HepG2 (cell line): ENCODE measurements around the gene IFNLR1. TPM values are rescaled to one million over a fixed set of nuclear protein-coding genes. Genes with fewer than 3 reads are reported as not detected.

Experiments
- ATAC-seq: fragments of 200-7000 bp; cut with Tn5 transposase; 3 replicates; pipeline ENCODE4 v1.9.1; 2020; ENCODE audit warnings: mild to moderate bottlenecking, moderate library complexity
- BruUV-seq: library from RNA; stranded (reverse); fragments of 400-500 nt; replicated peaks from 2 replicates; lab custom pipeline; 2021; lab: Mats Ljungman, UMichigan
- CTCF ChIA-PET: fragments of 300-600 bp; formaldehyde crosslinking; extraction: SDS; loops from one replicate; lab custom pipeline; 2021; ENCODE audit warnings: low total read pairs, inconsistent platforms, low intra/inter-chr PET ratio; lab: Yijun Ruan, JAX
- POLR2A ChIA-PET: fragments of 350-600 bp; sonication (Branson Sonifier 250); formaldehyde crosslinking; loops from one replicate; lab custom pipeline; 2020; ENCODE audit warnings: antibody characterized with exemption, inconsistent platforms; lab: Yijun Ruan, JAX
- DNase-seq: peaks from one replicate; pipeline ENCODE4 v3.0.0-alpha.2; 2015; ENCODE audit warnings: low spot score
- FAIRE-seq: peaks from 3 replicates; lab custom pipeline; 2011; peaks lifted over from hg19 to GRCh38; lab: Jason Lieb, UNC
- H2AFZ ChIP-seq: one replicate; pipeline ENCODE4 v1.6.1; 2011; ENCODE audit warnings: low read length, inconsistent platforms
- H3K27ac ChIP-seq: fragments of 300-600 bp; 3 replicates; pipeline ENCODE4 v1.8.0; 2011; ENCODE audit warnings: mixed run types, mild to moderate bottlenecking, mixed read lengths, low read length, inconsistent platforms; ENCODE audit not compliant: insufficient read depth; ENCODE audit errors: extremely low read length
- H3K27me3 ChIP-seq, 2 experiments: fragments of 200-600 bp in 1 of 2; 2 replicates in 1 of 2; 3 replicates in 1 of 2; pipeline versions ENCODE4 v1.6.0 to v1.8.0; 2011; ENCODE audit warnings: low read length in 2 of 2, mild to moderate bottlenecking in 2 of 2, moderate library complexity in 2 of 2, inconsistent platforms in 1 of 2; ENCODE audit not compliant: insufficient read depth in 2 of 2, control insufficient read depth in 1 of 2
- H3K36me3 ChIP-seq, 2 experiments: fragments of 200-600 bp in 1 of 2; replicated peaks in 1 of 2; 2 replicates in 1 of 2; 3 replicates in 1 of 2; pipeline versions ENCODE4 v1.5.1 to v1.8.0; 2011; ENCODE audit warnings: low read length in 2 of 2, inconsistent platforms in 1 of 2; ENCODE audit not compliant: insufficient read depth in 2 of 2, control insufficient read depth in 1 of 2
- H3K4me1 ChIP-seq: 2 replicates; pipeline ENCODE4 v1.5.1; 2012; ENCODE audit warnings: low read length, inconsistent platforms; ENCODE audit not compliant: insufficient read depth
- H3K4me2 ChIP-seq: 2 replicates; pipeline ENCODE4 v1.6.0; 2011; ENCODE audit warnings: low read depth, low read length, inconsistent platforms
- H3K4me3 ChIP-seq, 3 experiments: fragments of 200-600 bp in 1 of 3; sonication (generic), shearing (Covaris generic) in 1 of 3; replicated peaks in 1 of 3; 2 replicates each; pipeline ENCODE4 v1.5.1; 2011 to 2016; ENCODE audit warnings: low read length in 3 of 3, inconsistent platforms in 2 of 3, low read depth in 2 of 3, mild to moderate bottlenecking in 2 of 3, control low read depth in 1 of 3, mixed read lengths in 1 of 3; ENCODE audit not compliant: insufficient read depth in 1 of 3
- H3K79me2 ChIP-seq: one replicate; pipeline ENCODE4 v1.6.1; 2011; ENCODE audit warnings: low read length, inconsistent platforms; ENCODE audit not compliant: insufficient read depth
- H3K9ac ChIP-seq: 2 replicates; pipeline ENCODE4 v1.6.0; 2011; ENCODE audit warnings: mild to moderate bottlenecking, low read depth, low read length, inconsistent platforms; ENCODE audit not compliant: insufficient read depth
- H3K9me3 ChIP-seq: 2 replicates; pipeline ENCODE4 v1.5.1; 2012; ENCODE audit warnings: mild to moderate bottlenecking, low read length
- H4K20me1 ChIP-seq: 2 replicates; pipeline ENCODE4 v1.6.0; 2011; ENCODE audit warnings: inconsistent platforms, mild to moderate bottlenecking, low read length, moderate library complexity; ENCODE audit not compliant: insufficient read depth
- AHDC1 ChIP-seq: sonication (generic); formaldehyde crosslinking; IDR thresholded peaks from 2 replicates; pipeline ENCODE4 v1.5.1; 2020; ENCODE audit warnings: mild to moderate bottlenecking, missing genetic modification reagents, borderline replicate concordance
- ARNT ChIP-seq: fragments of 450-650 bp; IDR thresholded peaks from 2 replicates; pipeline ENCODE4 v1.6.1; 2017
- ATF3 ChIP-seq: sonication (generic); formaldehyde crosslinking; IDR thresholded peaks from 2 replicates; pipeline ENCODE4 v1.4.0; 2020; ENCODE audit warnings: missing genetic modification reagents
- CBX2 ChIP-seq, 2 experiments: fragments of 200-600 bp in 1 of 2; sonication (generic); formaldehyde crosslinking in 1 of 2; IDR thresholded peaks; 2 replicates each; pipeline versions ENCODE4 v1.7.0 to v1.8.1; 2018 to 2022; ENCODE audit warnings: low read depth in 2 of 2, low read length in 1 of 2, mild to moderate bottlenecking in 1 of 2, missing genetic modification reagents in 1 of 2
- KDM4B ChIP-seq: sonication (generic); formaldehyde crosslinking; IDR thresholded peaks from 2 replicates; pipeline ENCODE4 v1.4.0; 2020; ENCODE audit warnings: missing genetic modification reagents
- SALL2 ChIP-seq: sonication (generic); formaldehyde crosslinking; IDR thresholded peaks from 2 replicates; pipeline ENCODE4 v1.8.1; 2023; ENCODE audit warnings: mild to moderate bottlenecking, missing genetic modification reagents, inconsistent platforms
- SOX6 ChIP-seq, 2 experiments: fragments of 450-650 bp in 1 of 2; sonication (generic) in 1 of 2; formaldehyde crosslinking in 1 of 2; IDR thresholded peaks; 2 replicates each; pipeline versions ENCODE4 v1.4.0 to v1.6.1; 2017 to 2020; ENCODE audit warnings: antibody characterized with exemption in 1 of 2, mild to moderate bottlenecking in 1 of 2, missing genetic modification reagents in 1 of 2
- SRSF9 ChIP-seq: fragments of 200-400 bp; formaldehyde crosslinking; IDR thresholded peaks from 2 replicates; pipeline ENCODE4 v1.6.1; 2018; ENCODE audit warnings: borderline replicate concordance, mild to moderate bottlenecking, low read depth, low read length; ENCODE audit not compliant: insufficient read depth, poor library complexity, severe bottlenecking
- STAG1 ChIP-seq: sonication (generic); formaldehyde crosslinking; IDR thresholded peaks from 2 replicates; pipeline ENCODE4 v1.4.0; 2020; ENCODE audit warnings: missing genetic modification reagents
- ZFP37 ChIP-seq: sonication (generic); formaldehyde crosslinking; IDR thresholded peaks from 2 replicates; pipeline ENCODE4 v1.4.0; 2020; ENCODE audit warnings: missing genetic modification reagents, borderline replicate concordance
- ZNF230 ChIP-seq: sonication (generic); formaldehyde crosslinking; IDR thresholded peaks from 2 replicates; pipeline ENCODE4 v1.4.0; 2020; ENCODE audit warnings: mild to moderate bottlenecking, missing genetic modification reagents
- ZNF260 ChIP-seq: sonication (generic); formaldehyde crosslinking; IDR thresholded peaks from 2 replicates; pipeline ENCODE4 v1.4.0; 2020; ENCODE audit warnings: missing genetic modification reagents, low read depth, mild to moderate bottlenecking, borderline replicate concordance
- ZSCAN5A ChIP-seq: sonication (generic); formaldehyde crosslinking; IDR thresholded peaks from 2 replicates; pipeline ENCODE4 v1.8.0; 2022; ENCODE audit warnings: mild to moderate bottlenecking, missing genetic modification reagents, borderline replicate concordance
- ZSCAN9 ChIP-seq: IDR thresholded peaks from 2 replicates; pipeline ENCODE4 v1.6.1; 2016; ENCODE audit warnings: borderline replicate concordance
- WGBS: methylation state at CpG from one replicate; pipeline ENCODE4 v1.1.6; 2017; ENCODE audit warnings: low lambda C conversion rate; 5-methylcytosine and 5-hydroxymethylcytosine counted together
- in situ Hi-C: cut with HindIII; loops from 2 replicates; pipeline ENCODE4 v1.10.0; 2017; ENCODE audit warnings: low pct_unique_long_range_greater_than_20kb; ENCODE audit not compliant: extremely low pct_ligation_motif_present
- intact Hi-C: fragments of 100-400 bp; cut with micrococcal nuclease; formaldehyde crosslinking; loops from one replicate; pipeline ENCODE4 v1.10.0; 2022; ENCODE audit not compliant: unreplicated experiment
- polyA plus RNA-seq, 8 experiments: library from polyadenylated mRNA; depleted of rRNA in 3 of 8; stranded (reverse) in 7 of 8; unstranded in 1 of 8; fragments of >200 nt; fragmentation: Illumina TruSeq in 4 of 8; extraction: Trizol in 4 of 8; gene quantifications; 2 replicates each; pipeline versions ENCODE4 v1.2.1 to v1.2.3, GENCODE V29; 2011 to 2016; ENCODE audit warnings: low read depth in 4 of 8, missing spikeins in 1 of 8, mixed read lengths in 1 of 8; ENCODE audit not compliant: insufficient read depth in 1 of 8
- total RNA-seq, 5 experiments: library from RNA; depleted of rRNA; stranded (reverse); fragments of >200 nt; fragmentation: Illumina TruSeq; extraction: Trizol; gene quantifications; 2 replicates each; pipeline ENCODE4 v1.2.3, GENCODE V29; 2016; ENCODE audit warnings: low read depth in 1 of 5
- TF ChIP-seq, protein P1 (sequence below): sonication (generic); formaldehyde crosslinking; conservative IDR thresholded peaks from 2 replicates; pipeline ENCODE4 v1.4.0; 2020; ENCODE audit warnings: missing genetic modification reagents

Gene IFNLR1
- total and polyA plus RNA-seq, 2 of the 13 experiments (the other 11 are each of a cell fraction or from before 2014, with no cell fraction given) = 3.8 to 8.5 TPM

DNA sequence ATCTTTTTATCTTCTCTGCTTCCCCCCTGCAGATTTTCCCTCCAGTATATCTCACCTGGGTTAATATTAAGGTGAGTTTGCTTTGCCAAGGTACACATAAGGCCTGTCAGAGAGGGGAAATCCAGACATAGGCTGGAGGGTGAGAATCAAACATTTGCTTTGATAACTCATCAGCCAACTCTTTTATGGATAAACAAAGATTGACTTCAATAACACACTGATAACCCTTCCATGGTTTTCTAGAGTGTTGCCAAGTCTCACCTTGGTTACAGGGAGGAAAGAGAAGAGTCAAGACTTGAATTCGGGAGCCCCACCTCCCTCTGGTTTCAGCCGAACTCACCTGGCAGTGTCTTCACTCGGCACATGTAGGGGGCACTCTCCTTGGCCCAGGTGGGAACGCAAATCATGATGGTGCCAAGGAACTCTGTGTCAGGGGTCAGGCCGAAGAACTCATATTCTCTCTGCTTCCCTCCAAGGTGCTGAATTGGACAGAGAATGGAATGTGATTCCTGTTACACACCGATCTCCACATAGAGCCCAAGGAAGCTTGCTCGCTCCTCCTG is 59.2 kb downstream of the IFNLR1 start:
- intact Hi-C loops = no loop called here
- H3K27ac ChIP-seq = no peak overlapping the region
- ChIA-PET POLR2A (no interaction called here), CTCF (no interaction called here)
- H3K4me3 ChIP-seq = no peak overlapping the region
- no peak overlapping the region for H2AFZ ChIP-seq
- H3K27me3 ChIP-seq = no peaks in the 10 kb centered on the region
- DNase-seq (no peak), ATAC-seq (no peak), FAIRE-seq (no peak)
- no peaks in the 10 kb centered on the region for H3K9me3 ChIP-seq
- in situ Hi-C loops = no loop called here
- no peaks in the 10 kb centered on the region for H3K4me1 ChIP-seq
- H3K4me2 ChIP-seq = no peak overlapping the region
- H3K79me2 ChIP-seq = no peaks in the 10 kb centered on the region
- 98% methylated on average over 5 of the region's 7 CpGs for WGBS
- BruUV-seq = no TSS peak
- peaks cover 0 to 22% of the 10 kb centered on the region in 2 experiments; a peak in 3 of 5 replicates for H3K36me3 ChIP-seq
- H3K9ac ChIP-seq = no peak overlapping the region
- no peaks in the 10 kb centered on the region for H4K20me1 ChIP-seq
- TF ChIP-seq ZSCAN5A (CRISPR knock-in tag) = no peak
- no peak for TF ChIP-seq ARNT
- no peak for TF ChIP-seq ATF3 (CRISPR knock-in tag)
- TF ChIP-seq ZFP37 (CRISPR knock-in tag) = no peak
- no peak for TF ChIP-seq ZNF260 (CRISPR knock-in tag)
- no peak for TF ChIP-seq CBX2 (IDR thresholded peaks at IDR 0.05; ENCODE audit: low read depth, low read length)
- no peak for TF ChIP-seq CBX2 (CRISPR knock-in tag; IDR thresholded peaks at IDR 0.05; ENCODE audit: low read depth)
- no peak for TF ChIP-seq STAG1 (CRISPR knock-in tag)
- no peak for TF ChIP-seq KDM4B (CRISPR knock-in tag)
- no peak for TF ChIP-seq SOX6 (IDR thresholded peaks at IDR 0.05)
- no peak for TF ChIP-seq SOX6 (CRISPR knock-in tag; IDR thresholded peaks at IDR 0.05)
- TF ChIP-seq, protein P1, sequence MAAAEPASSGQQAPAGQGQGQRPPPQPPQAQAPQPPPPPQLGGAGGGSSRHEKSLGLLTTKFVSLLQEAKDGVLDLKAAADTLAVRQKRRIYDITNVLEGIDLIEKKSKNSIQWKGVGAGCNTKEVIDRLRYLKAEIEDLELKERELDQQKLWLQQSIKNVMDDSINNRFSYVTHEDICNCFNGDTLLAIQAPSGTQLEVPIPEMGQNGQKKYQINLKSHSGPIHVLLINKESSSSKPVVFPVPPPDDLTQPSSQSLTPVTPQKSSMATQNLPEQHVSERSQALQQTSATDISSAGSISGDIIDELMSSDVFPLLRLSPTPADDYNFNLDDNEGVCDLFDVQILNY (CRISPR knock-in tag) = no peak
- TF ChIP-seq SRSF9 = no peak
- TF ChIP-seq ZNF230 (CRISPR knock-in tag) = no peak
- TF ChIP-seq SALL2 (CRISPR knock-in tag) = no peak
- TF ChIP-seq ZSCAN9 = no peak
- TF ChIP-seq AHDC1 = no peak
